ENCODE results near the gene QKI.
A peak's percentile ranks its signal among the peaks of the same experiment; 100 is the strongest.

QKI gene

DNA sequence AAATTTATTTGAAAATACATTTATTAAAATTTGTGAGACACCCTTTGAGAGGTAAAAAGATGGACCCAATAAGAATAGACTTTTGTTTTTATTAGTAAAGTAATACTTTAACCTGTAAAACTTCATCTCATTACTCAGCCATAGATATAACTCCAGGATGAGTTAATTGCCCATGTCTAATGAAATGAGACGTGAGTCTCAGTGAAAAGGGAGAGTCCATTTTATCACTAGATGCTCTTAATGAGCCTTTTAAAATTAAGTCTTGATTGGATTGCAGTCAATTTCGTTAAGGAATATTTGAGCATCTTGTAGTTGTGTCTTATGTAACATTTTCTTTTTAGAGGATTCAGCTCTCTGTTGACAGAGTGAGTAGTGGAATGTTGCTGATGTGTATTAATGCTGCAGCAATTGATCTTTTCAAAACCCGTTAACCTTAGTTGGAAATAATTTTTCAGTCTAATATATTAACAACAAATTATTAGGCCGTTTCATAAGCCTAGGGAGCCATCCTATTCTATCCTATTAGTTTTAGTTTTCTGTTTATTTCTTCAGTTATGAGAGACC, 77.3 kb downstream of the QKI start:
- POLR2A ChIA-PET = no interaction called here

DNA sequence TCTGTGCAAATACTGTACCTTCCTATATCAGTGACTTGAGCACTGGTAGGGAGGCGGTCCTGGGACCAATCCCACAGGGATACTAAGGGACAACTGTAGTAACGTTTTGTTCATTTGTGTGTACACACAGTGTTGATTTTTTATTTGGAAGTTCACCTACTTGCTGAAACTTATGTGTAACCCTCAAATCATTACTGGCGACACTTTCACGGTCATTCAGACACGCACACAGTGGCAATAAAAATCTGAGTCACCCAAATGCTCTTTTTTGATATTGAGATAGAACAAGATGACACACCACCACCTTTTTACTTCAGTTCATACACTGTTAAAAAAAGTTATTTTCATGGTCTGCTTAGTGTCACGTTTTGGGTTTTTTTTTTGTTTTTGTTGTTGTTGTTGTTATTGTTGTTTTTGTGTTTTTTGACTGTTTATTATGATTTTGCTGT, 79.8 kb downstream of the QKI start:
- Histone ChIP-seq H3K9me3 (ENCODE audit: control insufficient read depth, insufficient read depth, low read depth, low read length) (no peaks in the 10 kb centered on the region), H3K36me3 (ENCODE audit: control insufficient read depth in 2 of 2, insufficient read depth in 1 of 2, low read length in 2 of 2) (no peaks in the 10 kb centered on the region), H3K4me1 (ENCODE audit: control insufficient read depth, insufficient read depth, low read length) (peaks cover 34% of the 10 kb centered on the region), H3K27ac (ENCODE audit: extremely low read depth, low read depth, low read length) (no peak overlapping the region), H3K4me3 (ENCODE audit: low read depth, low read length) (no peak overlapping the region)
- ChIA-PET CTCF (no interaction called here), POLR2A (no interaction called here)
- no peak for TF ChIP-seq ZNF202 (tag by site-specific recombination; IDR thresholded peaks at IDR 0.05; ENCODE audit: borderline replicate concordance)
- 0 out of 2 replicates have a peak, but pooled peaks have one; percentile 39 for TF ChIP-seq ZNF184 (tag by site-specific recombination; IDR thresholded peaks at IDR 0.05)
- peak; percentile 49; the same call in 1 of the 2 replicates for TF ChIP-seq SP7 (tag by site-specific recombination; IDR thresholded peaks at IDR 0.05)
- TF ChIP-seq ZNF169 (tag by site-specific recombination; IDR thresholded peaks at IDR 0.05) = no peak
- no peak for TF ChIP-seq ZNF768 (tag by site-specific recombination; IDR thresholded peaks at IDR 0.05)
- TF ChIP-seq KLF10 (tag by site-specific recombination; IDR thresholded peaks at IDR 0.05) = no peak
- no peak for TF ChIP-seq BCL11B (tag by site-specific recombination; IDR thresholded peaks at IDR 0.05; ENCODE audit: low read depth)
- TF ChIP-seq, protein P1, sequence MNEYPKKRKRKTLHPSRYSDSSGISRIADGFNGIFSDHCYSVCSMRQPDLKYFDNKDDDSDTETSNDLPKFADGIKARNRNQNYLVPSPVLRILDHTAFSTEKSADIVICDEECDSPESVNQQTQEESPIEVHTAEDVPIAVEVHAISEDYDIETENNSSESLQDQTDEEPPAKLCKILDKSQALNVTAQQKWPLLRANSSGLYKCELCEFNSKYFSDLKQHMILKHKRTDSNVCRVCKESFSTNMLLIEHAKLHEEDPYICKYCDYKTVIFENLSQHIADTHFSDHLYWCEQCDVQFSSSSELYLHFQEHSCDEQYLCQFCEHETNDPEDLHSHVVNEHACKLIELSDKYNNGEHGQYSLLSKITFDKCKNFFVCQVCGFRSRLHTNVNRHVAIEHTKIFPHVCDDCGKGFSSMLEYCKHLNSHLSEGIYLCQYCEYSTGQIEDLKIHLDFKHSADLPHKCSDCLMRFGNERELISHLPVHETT (tag by site-specific recombination; IDR thresholded peaks at IDR 0.05) = 0 out of 2 replicates have a peak, but pooled peaks have one; percentile 31
- TF ChIP-seq, protein P2, sequence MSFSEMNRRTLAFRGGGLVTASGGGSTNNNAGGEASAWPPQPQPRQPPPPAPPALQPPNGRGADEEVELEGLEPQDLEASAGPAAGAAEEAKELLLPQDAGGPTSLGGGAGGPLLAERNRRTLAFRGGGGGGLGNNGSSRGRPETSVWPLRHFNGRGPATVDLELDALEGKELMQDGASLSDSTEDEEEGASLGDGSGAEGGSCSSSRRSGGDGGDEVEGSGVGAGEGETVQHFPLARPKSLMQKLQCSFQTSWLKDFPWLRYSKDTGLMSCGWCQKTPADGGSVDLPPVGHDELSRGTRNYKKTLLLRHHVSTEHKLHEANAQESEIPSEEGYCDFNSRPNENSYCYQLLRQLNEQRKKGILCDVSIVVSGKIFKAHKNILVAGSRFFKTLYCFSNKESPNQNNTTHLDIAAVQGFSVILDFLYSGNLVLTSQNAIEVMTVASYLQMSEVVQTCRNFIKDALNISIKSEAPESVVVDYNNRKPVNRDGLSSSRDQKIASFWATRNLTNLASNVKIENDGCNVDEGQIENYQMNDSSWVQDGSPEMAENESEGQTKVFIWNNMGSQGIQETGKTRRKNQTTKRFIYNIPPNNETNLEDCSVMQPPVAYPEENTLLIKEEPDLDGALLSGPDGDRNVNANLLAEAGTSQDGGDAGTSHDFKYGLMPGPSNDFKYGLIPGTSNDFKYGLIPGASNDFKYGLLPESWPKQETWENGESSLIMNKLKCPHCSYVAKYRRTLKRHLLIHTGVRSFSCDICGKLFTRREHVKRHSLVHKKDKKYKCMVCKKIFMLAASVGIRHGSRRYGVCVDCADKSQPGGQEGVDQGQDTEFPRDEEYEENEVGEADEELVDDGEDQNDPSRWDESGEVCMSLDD (tag by site-specific recombination; IDR thresholded peaks at IDR 0.05) = no peak
- TF ChIP-seq ZNF555 (tag by site-specific recombination; conservative IDR thresholded peaks at IDR 0.05) = no peak
- TF ChIP-seq ZNF404 (tag by site-specific recombination; IDR thresholded peaks at IDR 0.05) = no peak
- TF ChIP-seq, protein P3, sequence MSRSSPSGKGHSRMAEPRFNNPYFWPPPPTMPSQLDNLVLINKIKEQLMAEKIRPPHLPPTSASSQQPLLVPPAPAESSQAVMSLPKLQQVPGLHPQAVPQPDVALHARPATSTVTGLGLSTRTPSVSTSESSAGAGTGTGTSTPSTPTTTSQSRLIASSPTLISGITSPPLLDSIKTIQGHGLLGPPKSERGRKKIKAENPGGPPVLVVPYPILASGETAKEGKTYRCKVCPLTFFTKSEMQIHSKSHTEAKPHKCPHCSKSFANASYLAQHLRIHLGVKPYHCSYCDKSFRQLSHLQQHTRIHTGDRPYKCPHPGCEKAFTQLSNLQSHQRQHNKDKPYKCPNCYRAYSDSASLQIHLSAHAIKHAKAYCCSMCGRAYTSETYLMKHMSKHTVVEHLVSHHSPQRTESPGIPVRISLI (tag by site-specific recombination; IDR thresholded peaks at IDR 0.05) = peak; percentile 77
- TF ChIP-seq, protein P4, sequence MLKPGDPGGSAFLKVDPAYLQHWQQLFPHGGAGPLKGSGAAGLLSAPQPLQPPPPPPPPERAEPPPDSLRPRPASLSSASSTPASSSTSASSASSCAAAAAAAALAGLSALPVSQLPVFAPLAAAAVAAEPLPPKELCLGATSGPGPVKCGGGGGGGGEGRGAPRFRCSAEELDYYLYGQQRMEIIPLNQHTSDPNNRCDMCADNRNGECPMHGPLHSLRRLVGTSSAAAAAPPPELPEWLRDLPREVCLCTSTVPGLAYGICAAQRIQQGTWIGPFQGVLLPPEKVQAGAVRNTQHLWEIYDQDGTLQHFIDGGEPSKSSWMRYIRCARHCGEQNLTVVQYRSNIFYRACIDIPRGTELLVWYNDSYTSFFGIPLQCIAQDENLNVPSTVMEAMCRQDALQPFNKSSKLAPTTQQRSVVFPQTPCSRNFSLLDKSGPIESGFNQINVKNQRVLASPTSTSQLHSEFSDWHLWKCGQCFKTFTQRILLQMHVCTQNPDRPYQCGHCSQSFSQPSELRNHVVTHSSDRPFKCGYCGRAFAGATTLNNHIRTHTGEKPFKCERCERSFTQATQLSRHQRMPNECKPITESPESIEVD (tag by site-specific recombination; IDR thresholded peaks at IDR 0.05) = peak; percentile 74
- peak; percentile 35 for TF ChIP-seq ZNF629 (tag by site-specific recombination; IDR thresholded peaks at IDR 0.05)
- TF ChIP-seq ZFHX2 (tag by site-specific recombination; conservative IDR thresholded peaks at IDR 0.05) = no peak
- TF ChIP-seq, protein P5, sequence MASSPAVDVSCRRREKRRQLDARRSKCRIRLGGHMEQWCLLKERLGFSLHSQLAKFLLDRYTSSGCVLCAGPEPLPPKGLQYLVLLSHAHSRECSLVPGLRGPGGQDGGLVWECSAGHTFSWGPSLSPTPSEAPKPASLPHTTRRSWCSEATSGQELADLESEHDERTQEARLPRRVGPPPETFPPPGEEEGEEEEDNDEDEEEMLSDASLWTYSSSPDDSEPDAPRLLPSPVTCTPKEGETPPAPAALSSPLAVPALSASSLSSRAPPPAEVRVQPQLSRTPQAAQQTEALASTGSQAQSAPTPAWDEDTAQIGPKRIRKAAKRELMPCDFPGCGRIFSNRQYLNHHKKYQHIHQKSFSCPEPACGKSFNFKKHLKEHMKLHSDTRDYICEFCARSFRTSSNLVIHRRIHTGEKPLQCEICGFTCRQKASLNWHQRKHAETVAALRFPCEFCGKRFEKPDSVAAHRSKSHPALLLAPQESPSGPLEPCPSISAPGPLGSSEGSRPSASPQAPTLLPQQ (tag by site-specific recombination; IDR thresholded peaks at IDR 0.05) = 0 out of 2 replicates have a peak, but pooled peaks have one; percentile 18

More for the DNA sequence above, 77.3 kb downstream of the QKI start:
- no peaks in the 10 kb centered on the region for H3K36me3 ChIP-seq (ENCODE audit: control insufficient read depth in 2 of 2, insufficient read depth in 1 of 2, low read length in 2 of 2)
- H3K4me3 ChIP-seq (ENCODE audit: low read depth, low read length) = no peak overlapping the region
- TF ChIP-seq, protein P6, sequence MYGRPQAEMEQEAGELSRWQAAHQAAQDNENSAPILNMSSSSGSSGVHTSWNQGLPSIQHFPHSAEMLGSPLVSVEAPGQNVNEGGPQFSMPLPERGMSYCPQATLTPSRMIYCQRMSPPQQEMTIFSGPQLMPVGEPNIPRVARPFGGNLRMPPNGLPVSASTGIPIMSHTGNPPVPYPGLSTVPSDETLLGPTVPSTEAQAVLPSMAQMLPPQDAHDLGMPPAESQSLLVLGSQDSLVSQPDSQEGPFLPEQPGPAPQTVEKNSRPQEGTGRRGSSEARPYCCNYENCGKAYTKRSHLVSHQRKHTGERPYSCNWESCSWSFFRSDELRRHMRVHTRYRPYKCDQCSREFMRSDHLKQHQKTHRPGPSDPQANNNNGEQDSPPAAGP (tag by site-specific recombination; IDR thresholded peaks at IDR 0.05) = no peak
- TF ChIP-seq MZF1 (tag by site-specific recombination; IDR thresholded peaks at IDR 0.05; ENCODE audit: borderline replicate concordance) = no peak
- TF ChIP-seq ZFP3 (tag by site-specific recombination; IDR thresholded peaks at IDR 0.05; ENCODE audit: low read depth) = no peak
- no peak for TF ChIP-seq ZNF571 (tag by site-specific recombination; IDR thresholded peaks at IDR 0.05)
- no peak for TF ChIP-seq ZNF501 (tag by site-specific recombination; IDR thresholded peaks at IDR 0.05)
- TF ChIP-seq KLF7 (tag by site-specific recombination; IDR thresholded peaks at IDR 0.05; ENCODE audit: borderline replicate concordance) = no peak
- no peak for TF ChIP-seq ZNF394 (tag by site-specific recombination; IDR thresholded peaks at IDR 0.05; ENCODE audit: borderline replicate concordance)
- TF ChIP-seq ZNF776 (tag by site-specific recombination; IDR thresholded peaks at IDR 0.05; ENCODE audit: borderline replicate concordance) = no peak
- TF ChIP-seq FEZF1 (tag by site-specific recombination; IDR thresholded peaks at IDR 0.05) = peak; percentile 44
- no peak for TF ChIP-seq SP7 (tag by site-specific recombination; IDR thresholded peaks at IDR 0.05)
- TF ChIP-seq, protein P4 (tag by site-specific recombination; IDR thresholded peaks at IDR 0.05) = peak; percentile 60
- no peak for TF ChIP-seq MEIS1 (CRISPR knock-in tag; IDR thresholded peaks at IDR 0.05; ENCODE audit: borderline replicate concordance)
- TF ChIP-seq ZNF514 (tag by site-specific recombination; IDR thresholded peaks at IDR 0.05) = no peak
- no peak for TF ChIP-seq ZFHX2 (tag by site-specific recombination; conservative IDR thresholded peaks at IDR 0.05)
- H3K9me3 ChIP-seq (ENCODE audit: control insufficient read depth, insufficient read depth, low read depth, low read length) = no peaks in the 10 kb centered on the region
- CTCF ChIA-PET = interaction anchor here (0.8 kb wide), 1 partner anchor 12 kb away, joined by 4 read pairs; no protein-coding TSS in a partner anchor
- no peak overlapping the region for H3K27ac ChIP-seq (ENCODE audit: extremely low read depth, low read depth, low read length)
- H3K4me1 ChIP-seq (ENCODE audit: control insufficient read depth, insufficient read depth, low read length) = peaks cover 34% of the 10 kb centered on the region

All from HEK293 (cell line).